HG03521 (cell line): ENCODE results near the gene ZNF717.
"Not testable (repeated sequence)": the region's sequence is repeated elsewhere in the genome, so short reads cannot be mapped to it uniquely, and the experiment has no call there.

Experiments
- ATAC-seq: cut with Tn5 transposase; IDR thresholded peaks from one replicate; pipeline ENCODE4 v1.9.1; 2021; ENCODE audit warnings: mild to moderate bottlenecking, moderate library complexity; ENCODE audit not compliant: unreplicated experiment

The ZNF717 gene

DNA sequence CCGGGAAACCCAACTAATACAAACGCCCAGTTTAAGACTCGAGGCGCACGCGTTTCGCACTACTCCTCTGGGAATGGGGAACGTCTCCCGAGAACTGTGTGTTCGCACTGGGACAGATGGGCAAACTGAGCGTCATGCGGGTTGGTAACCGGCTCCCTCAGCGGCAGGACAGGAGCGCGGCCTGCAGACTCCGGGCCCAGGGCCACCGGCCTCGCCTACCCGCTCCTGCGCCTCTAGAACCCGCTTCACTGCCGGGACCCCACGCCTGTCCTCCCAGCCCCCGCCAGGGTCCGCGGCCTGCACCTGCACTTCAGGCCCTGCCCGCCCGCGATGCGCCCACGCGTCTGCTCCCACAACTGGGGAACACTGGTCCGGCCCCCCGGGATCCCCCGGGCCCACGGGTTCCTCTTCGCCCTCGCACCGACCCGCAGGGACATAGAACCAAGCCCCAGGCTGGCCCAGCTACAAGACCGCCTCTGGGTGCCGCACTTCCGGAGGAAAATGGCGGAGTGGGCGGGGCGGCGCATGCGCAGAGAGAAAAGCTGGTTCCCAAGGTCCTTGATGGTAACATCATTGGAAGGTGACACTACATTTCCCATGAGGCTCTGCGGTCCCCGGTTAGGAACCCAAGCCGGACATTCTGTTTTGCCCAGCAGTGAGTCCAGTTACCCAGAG lies at the start of gene ZNF717:
ZNF717 (minus strand) TSS at position 469 of the 675 bp plus-strand sequence. CDS start 2,187 bp downstream, outside the sequence.
- not testable (repeated sequence) for ATAC-seq

DNA sequence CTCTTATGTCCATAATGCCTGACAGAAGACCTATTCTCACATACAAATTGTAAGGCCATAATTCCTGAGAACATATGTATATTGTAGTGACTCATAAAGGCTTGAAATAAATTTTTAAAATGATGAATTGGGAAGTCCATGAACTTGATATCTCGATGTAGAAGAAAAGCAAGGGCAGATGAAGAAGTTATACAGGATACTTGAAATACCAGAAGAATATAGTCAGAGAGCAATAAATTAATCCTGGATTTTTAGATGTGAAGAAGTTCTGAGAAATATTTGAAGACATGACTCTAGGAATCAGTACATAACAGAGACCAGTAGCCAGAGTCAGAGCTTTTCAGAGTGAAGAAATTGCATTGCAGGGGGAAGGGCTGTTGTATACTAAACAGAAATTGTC lies 45.7 kb upstream of the ZNF717 start:
- ATAC-seq: not testable (repeated sequence)

DNA sequence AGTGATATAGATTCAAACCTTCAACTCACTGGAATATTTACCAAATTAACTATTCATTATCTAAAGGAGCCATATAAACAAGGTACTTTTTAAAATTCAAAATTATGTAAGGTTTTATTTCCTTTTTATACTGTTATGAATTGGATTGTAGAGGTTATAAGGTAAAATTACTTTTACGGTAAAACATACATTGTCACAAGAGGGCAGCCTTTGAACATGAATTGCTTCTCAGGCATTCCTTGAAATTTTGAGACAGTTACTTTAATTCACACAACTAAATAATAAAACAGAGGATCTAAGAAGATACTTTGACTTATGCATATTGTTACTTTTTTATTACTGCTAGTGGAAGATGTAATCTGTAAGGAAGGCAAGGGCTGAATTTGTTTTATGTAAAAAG lies 32.7 kb upstream of the ZNF717 start:
- ATAC-seq: not testable (repeated sequence)

DNA sequence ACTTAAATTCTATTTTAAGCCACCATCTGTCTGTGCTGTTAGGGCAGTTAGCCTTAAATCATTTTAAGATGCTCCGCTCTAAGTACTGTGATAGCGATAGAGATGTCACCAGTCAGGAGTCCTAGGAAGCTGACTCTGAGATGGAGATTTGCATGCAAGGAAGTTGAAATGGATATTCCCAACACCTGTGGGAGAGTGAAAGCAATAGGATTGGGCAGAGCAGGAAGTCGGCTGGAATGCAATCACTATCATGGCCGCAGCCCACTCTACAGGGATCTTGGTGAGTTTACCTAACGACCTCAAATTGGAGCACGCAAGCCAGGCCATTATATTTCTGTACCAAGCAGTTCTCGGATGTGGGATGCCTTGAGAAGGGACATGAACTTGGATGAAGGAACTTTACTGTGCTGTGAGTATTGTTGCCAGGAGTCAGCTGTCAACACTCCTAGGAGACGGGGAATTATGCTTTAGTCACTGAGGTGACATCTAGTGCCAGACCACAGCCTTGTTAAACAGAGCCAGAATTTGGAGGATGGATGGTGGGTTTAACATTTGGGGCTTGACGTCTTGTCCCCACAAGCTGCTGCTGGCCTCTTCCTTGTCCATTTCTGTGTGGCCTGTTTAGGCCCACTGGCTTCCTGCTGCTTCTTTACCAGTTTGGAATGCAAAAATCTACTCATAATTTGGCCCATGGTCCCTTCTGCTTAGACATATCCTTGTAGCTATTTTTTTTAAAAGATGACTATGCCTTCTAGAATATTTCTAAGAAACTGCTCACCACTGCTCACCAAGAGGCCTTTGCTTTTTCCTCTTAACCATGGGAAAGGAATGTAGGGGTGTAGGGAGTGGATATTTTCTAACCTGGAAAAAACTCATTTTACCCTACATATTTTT lies 31.2 kb upstream of the ZNF717 start:
- not testable (repeated sequence) for ATAC-seq

DNA sequence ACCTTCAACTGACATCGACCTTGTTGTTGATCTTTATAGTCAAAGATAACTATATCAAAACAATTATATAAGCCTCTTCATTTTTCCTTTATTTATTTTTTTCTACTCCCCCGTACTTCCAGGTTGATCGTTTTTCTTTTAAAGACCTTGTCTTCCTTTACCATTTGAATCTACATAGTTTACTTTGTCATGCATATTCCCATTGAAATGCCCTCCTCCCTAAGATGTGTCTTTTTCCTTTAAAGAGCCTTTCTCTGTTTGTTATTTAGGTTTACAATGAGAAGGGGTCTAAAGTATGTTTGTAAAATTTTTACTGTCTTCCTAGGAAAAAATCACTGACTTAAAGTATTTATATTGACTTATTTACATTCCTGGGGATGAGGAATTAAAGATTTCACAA lies 29.4 kb upstream of the ZNF717 start:
- ATAC-seq: no peak

DNA sequence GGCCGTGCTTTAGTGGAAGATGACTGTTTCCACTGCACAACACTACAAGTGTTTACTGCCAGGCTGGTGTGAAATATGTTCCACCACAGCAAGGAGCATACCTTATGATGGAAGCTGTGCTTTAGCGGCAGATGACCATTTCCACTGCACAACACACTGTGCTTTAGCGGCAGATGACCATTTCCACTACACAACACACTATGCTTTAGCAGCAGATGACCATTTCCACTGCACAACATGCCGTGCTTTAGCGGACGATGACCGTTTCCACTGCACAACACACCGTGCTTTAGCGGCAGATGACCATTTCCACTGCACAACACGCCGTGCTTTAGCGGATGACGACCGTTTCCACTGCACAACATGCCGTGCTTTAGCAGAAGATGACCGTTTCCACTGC lies 2.8 kb downstream of the ZNF717 start:
- no peak for ATAC-seq

DNA sequence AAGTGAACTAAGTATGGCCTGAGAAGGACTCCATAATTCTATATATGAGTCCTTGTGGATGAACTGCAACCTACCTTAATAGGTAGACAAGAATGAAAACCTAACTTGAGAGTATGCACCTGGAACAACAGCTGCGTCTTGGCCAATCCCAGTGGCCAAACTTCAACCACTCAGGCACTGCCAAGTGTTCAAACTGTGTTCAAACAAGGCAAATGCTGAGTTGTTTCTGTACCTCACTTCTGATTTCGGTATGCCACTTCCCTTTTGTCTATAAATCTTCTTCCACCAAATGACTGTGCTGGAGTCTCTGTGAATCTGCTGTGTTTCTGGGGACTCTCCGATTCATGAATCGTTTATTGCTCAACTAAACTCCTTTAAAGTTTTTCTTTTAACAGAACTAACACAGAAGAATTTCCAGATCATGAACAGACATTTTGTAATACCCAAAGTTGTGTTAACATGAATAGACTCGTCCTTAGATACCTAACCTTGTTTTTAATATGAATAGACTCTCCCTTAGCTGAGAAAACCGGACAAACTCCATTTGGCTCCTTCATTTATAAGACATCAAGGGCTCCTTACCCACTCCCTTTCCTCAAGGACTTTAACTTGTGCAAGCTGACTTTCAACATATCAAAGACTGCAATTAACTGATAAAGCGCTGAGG lies 4.1 kb downstream of the ZNF717 start:
- no peak for ATAC-seq

DNA sequence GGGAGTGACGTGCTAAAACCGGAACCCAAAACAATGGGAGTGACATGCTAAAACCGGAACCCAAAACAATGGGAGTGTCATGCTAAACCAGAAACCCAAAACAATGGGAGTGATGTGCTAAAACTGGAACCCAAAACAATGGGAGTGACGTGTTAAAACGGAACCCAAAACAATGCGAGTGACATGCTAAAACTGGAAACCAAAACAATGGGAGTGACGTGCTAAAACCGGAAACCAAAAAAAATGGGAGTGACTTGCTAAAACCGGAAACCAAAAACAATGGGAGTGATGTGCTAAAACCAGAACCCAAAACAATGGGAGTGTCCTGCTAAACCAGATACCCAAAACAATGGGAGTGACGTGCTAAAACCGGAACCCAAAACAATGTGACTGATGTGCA lies 7.6 kb downstream of the ZNF717 start:
- not testable (repeated sequence) for ATAC-seq

DNA sequence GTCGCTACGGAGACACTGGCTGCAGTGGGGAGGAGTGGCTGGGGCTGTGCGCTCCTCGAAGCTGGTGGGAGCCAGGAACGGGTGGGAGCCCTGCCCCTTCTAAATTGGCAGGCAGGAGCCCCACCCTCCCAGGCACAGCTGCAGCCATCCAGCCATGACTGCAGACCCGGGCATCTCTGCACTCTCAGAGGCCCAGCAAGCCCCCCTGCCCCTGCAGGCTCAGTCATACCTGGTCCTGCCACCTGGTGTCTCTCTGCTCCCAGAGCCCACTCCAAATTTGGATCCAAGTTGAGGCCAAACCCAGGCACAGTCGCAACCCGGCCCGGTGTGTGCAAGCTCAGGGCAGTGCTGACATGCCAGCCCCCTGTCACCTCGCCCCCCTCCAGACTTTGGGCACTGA lies 13.7 kb downstream of the ZNF717 start:
- ATAC-seq: not testable (repeated sequence)

DNA sequence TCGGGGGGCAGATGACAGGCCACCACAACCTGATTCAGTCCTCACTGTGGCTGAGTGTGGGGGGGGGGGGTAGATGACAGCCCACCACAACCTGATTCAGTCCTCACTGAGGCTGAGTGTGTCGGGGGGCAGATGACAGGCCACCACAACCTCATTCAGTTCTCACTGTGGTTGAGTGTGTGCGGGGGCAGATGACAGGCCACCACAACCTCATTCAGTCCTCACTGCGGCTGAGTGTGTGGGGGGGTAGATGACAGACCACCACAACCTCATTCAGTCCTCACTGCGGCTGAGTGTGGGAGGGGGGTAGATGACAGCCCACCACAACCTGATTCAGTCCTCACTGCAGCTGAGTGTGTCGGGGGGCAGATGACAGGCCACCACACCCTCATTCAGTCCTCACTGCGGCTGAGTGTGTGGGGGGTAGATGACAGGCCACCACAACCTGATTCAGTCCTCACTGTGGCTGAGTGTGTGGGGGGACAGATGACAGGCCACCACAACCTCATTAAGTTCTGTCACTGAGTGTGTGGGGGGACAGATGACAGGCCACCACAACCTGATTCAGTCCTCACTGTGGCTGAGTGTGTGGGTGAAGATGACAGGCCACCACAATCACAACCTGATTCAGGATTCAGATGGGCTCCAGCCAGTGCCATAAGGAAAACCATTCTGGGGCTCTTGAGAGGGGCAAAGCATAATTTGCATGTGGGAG lies 16.9 kb downstream of the ZNF717 start:
- ATAC-seq: no peak

DNA sequence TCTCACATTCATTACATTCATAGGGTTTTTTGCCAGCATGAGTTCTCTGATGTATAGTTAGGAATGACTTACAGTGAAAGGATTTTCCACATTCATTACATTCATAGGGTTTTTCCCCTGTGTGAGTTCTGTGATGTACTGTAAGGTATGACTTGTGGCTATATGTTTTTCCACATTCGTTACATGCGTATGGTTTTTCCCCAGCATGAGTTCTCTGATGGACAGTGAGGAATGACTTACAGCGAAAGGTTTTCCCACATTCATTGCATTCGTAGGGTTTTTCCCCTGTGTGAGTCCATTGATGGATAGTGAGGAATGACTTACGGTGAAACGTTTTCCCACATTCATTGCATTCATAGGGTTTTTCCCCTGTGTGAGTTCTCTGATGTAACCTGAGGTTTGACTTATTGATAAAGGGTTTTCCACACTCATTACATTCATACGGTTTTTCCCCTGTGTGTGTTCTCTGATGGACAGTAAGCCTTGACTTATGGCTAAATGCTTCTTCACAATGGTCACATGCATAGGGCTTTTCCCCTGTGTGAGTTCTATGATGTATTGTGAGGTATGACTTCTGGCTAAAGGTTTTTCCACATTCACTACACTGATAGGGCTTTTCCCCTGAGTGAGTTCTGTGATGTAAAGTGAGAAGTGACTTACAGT lies 47.4 kb downstream of the ZNF717 start:
- no peak for ATAC-seq

DNA sequence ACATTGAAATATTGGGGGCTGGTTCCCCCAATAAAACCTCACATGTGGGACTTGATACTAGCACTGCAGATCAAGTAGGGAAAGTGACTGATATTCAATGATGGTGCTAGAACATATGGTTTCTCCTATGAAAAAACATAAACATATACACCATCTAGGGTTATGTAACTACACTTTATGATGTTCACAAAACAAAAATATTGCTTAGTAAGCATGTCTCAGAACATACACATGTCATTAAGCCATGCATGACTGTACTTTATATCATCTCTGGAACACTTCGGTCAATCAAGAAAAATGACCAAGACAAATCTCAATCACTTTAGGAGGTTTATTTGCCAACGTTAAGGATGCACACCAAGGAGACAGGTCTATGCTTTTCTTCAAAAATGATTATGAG lies 57.4 kb downstream of the ZNF717 start:
- no peak for ATAC-seq

DNA sequence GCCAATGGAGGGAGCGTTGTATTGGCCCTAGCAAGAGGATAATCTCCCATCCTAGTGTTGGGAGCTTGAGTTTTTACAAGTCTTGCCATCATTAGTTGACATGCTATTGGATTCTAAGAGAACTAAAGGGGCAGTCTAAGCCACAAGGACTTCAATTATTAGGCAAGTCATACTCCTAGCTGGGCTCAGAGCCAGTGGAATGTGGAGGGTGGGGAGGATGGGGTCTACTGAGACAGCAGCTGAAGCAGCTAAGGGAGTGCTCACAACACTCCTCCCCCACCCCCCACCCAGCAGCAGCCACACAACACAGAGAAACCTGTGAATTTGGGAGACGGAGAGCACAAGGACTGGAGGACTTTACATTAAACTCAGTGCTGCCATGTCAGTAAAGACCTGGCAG lies 93.3 kb downstream of the ZNF717 start:
- ATAC-seq: no peak

DNA sequence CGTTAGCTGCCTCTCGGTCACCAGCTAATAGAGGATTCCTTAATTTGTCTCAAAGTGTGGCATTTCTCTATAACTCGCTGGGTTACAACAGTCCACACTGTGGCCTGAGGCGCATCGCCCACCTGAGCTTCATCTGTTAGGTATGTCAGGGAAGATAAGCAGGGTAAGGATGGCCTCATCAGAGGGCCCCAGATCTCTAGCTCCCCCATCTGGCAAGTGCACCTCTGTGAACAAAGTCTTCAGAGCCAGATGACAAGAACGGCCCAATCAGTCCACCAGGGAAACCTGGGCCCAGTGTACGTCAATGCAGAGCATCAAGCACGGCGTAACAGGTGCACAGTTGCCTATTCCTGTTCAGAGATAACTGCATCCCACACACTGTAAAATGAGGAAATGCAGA lies 98.0 kb downstream of the ZNF717 start:
- ATAC-seq: no peak
